ENCODE measurements around the gene INHBE.
"Not testable (repeated sequence)": the region's sequence is repeated elsewhere in the genome, so short reads cannot be mapped to it uniquely, and the experiment has no call there.

The INHBE gene

GRCh38 chr12:57454566-57455373, at the start of gene INHBE:
TSS of gene INHBE (plus strand) at chr12:57455307. CDS start at chr12:57455537, 230 bp downstream.
- DNase-seq, result no peak

GRCh38 chr12:57410534-57410933, 44.6 kb upstream of the INHBE start:
- DNase-seq, result no peak

GRCh38 chr12:57414160-57414559, 40.9 kb upstream of the INHBE start:
- DNase-seq, result not testable (repeated sequence)

- no peak for DNase-seq
These were observed 40.0 kb upstream of the INHBE start for GRCh38 chr12:57415088-57415487.

GRCh38 chr12:57416039-57416996, 38.8 kb upstream of the INHBE start:
- no peak for DNase-seq

GRCh38 chr12:57418255-57418654, 36.9 kb upstream of the INHBE start:
- DNase-seq, result no peak

- DNase-seq, result no peak
These were observed 35.6 kb upstream of the INHBE start for GRCh38 chr12:57419495-57419894.

- DNase-seq, result no peak
These were observed 34.6 kb upstream of the INHBE start for GRCh38 chr12:57420482-57420881.

GRCh38 chr12:57426948-57427347, 28.2 kb upstream of the INHBE start:
- DNase-seq, result not testable (repeated sequence)

GRCh38 chr12:57428965-57429364, 26.1 kb upstream of the INHBE start:
- no peak for DNase-seq

GRCh38 chr12:57429473-57430111, 25.5 kb upstream of the INHBE start:
- DNase-seq, result no peak

GRCh38 chr12:57430112-57430930, 24.8 kb upstream of the INHBE start:
- DNase-seq, result peak; percentile 62

GRCh38 chr12:57430931-57431566, 24.1 kb upstream of the INHBE start, which contains the start of gene R3HDM2:
TSS of gene R3HDM2 (minus strand) at chr12:57431043. CDS start at chr12:57310428, 120,615 bp downstream.
- peak; percentile 97 for DNase-seq

- DNase-seq, result no peak
These were observed 23.4 kb upstream of the INHBE start for GRCh38 chr12:57431654-57432188.

- no peak for DNase-seq
These were observed 21.7 kb upstream of the INHBE start for GRCh38 chr12:57433370-57433769.

- no peak for DNase-seq
These were observed 20.4 kb upstream of the INHBE start, which contains the start of gene INHBC for GRCh38 chr12:57434517-57435223. TSS of gene INHBC (plus strand) at chr12:57434784. CDS start at chr12:57434887, 103 bp downstream.

GRCh38 chr12:57435293-57435692, 19.8 kb upstream of the INHBE start:
- DNase-seq, result no peak

- DNase-seq, result no peak
These were observed 16.7 kb upstream of the INHBE start for GRCh38 chr12:57438400-57438799.

- DNase-seq, result no peak
These were observed 15.3 kb upstream of the INHBE start for GRCh38 chr12:57439762-57440266.

- not testable (repeated sequence) for DNase-seq
These were observed 13.7 kb upstream of the INHBE start for GRCh38 chr12:57441393-57441792.

Data from CD4-positive, alpha-beta T cell treated with Interleukin-6 for 4 hours (primary cell).